GM10248 (cell line): Measurements from ENCODE around the gene RNF157.
A peak's percentile ranks its signal among the peaks of the same experiment; 100 is the strongest.
"Not testable (repeated sequence)": the region's sequence is repeated elsewhere in the genome, so short reads cannot be mapped to it uniquely, and the experiment has no call there.

Experiments
- CTCF ChIA-PET: fragments of 300-600 bp; sonication (Branson Sonifier 250); formaldehyde crosslinking; extraction: SDS; loops from one replicate; lab custom pipeline; 2021; ENCODE audit warnings: antibody characterized with exemption; lab: Yijun Ruan, JAX
- POLR2A ChIA-PET: fragments of 350-650 bp; sonication (Branson Sonifier 250); formaldehyde crosslinking; extraction: SDS; loops from one replicate; lab custom pipeline; 2020; ENCODE audit warnings: antibody characterized with exemption; lab: Yijun Ruan, JAX
- DNase-seq: peaks from one replicate; pipeline ENCODE4 v3.0.0; 2012; ENCODE audit errors: extremely low spot score
- TF ChIP-seq, protein P1 (sequence below): IDR thresholded peaks from 2 replicates; pipeline ENCODE4 v1.5.1; 2012; ENCODE audit warnings: mild to moderate bottlenecking, low read depth; ENCODE audit errors: extremely low read depth, missing control alignments, control extremely low read depth

The RNF157 gene

DNA sequence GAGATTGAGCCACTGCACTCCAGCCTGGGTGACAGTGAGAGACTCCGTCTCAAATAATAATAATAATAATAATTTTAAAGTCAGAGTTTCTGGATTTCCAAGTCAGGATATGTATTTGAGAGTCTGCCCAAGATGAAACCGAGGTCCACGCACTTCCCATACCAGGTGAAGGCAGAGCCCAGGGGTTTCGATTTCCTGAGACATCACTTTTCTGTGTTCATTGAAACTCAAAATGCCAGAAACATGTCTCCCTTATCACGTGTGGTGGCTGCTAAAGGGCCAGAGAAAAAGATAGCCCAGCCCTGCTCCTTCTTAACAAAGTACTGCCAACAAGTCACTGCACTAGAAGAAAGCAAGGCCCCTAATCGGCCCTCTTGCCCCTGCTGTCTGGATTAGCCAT, 9.8 kb upstream of the RNF157 start:
- CTCF ChIA-PET = interaction anchor here (1.5 to 12.9 kb wide), 2 partner anchors 9 to 236 kb away, joined by 3 to 117 read pairs; partner anchors contain the start of gene UBALD2
- POLR2A ChIA-PET = no interaction called here
- TF ChIP-seq, protein P1, sequence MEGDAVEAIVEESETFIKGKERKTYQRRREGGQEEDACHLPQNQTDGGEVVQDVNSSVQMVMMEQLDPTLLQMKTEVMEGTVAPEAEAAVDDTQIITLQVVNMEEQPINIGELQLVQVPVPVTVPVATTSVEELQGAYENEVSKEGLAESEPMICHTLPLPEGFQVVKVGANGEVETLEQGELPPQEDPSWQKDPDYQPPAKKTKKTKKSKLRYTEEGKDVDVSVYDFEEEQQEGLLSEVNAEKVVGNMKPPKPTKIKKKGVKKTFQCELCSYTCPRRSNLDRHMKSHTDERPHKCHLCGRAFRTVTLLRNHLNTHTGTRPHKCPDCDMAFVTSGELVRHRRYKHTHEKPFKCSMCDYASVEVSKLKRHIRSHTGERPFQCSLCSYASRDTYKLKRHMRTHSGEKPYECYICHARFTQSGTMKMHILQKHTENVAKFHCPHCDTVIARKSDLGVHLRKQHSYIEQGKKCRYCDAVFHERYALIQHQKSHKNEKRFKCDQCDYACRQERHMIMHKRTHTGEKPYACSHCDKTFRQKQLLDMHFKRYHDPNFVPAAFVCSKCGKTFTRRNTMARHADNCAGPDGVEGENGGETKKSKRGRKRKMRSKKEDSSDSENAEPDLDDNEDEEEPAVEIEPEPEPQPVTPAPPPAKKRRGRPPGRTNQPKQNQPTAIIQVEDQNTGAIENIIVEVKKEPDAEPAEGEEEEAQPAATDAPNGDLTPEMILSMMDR = no peak
- DNase-seq = no peak

DNA sequence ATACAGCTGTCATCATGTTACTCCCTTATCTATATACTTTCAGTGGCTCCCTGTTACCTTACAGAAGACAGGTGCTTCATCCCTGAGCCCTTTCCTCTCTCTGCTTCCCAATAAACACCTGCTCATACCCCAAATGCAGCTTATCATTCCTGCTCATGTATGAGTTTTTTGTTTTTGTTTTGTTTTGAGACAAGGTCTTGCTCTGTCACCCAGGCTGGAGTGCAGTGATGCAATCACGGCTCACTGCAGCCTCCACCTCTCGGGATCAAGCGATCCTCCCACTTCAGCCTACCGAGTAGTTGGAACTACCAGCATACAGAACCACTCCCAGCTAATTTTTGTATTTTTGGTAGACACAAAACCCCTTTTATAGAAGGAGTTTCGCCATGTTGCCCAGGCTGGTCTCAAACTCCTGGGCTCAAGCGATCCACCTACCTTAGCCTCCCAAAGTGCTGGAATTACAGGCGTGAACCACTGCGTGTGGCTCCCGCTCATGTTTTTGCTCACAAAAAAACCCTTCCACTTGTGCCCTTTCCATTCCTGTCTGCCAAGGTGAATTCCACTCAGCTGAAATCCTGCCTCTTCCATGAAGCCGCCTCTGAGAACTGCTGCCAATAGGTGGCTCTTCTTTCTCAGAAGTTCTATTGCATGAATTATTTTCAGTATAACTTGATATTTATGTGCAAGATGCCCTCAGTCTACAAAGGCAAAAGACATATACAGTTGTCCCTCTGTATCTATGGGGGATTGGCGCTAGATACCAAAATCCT, 7.9 kb upstream of the RNF157 start:
- ChIA-PET CTCF (interaction anchor here (0.7 to 12.9 kb wide), 6 partner anchors 10 to 66 kb away, joined by 3 to 117 read pairs (median 6); partner anchors contain the start of gene UBALD2), POLR2A (no interaction called here)
- TF ChIP-seq, protein P1 = no peak
- DNase-seq = no peak

DNA sequence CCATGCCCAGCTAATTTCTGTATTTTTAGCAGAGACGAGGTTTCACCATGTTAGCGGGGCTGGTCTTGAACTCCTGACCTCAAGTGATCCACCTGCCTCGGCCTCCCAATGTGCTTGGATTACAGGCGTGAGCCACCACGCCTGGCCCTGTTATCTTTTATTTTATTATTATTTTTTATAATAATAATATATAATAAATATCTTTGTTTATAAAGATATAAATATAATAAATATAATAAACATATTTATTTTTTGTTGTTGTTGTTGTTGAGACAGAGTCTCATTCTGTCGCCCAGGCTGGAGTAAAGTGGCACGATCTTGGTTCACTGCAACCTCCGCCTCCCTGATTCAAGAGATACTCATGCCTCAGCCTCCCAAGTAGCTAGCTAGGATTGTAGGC, 7.0 kb upstream of the RNF157 start:
- ChIA-PET CTCF (interaction anchor here (1.3 to 12.9 kb wide), 6 partner anchors 9 to 126 kb away, joined by 4 to 117 read pairs (median 6); partner anchors contain the start of gene UBALD2), POLR2A (interaction anchor here (0.5 to 1.5 kb wide), 3 partner anchors 24 to 184 kb away, joined by 4 to 6 read pairs (median 5); no protein-coding TSS in a partner anchor)
- TF ChIP-seq, protein P1 = no peak
- DNase-seq = no peak

DNA sequence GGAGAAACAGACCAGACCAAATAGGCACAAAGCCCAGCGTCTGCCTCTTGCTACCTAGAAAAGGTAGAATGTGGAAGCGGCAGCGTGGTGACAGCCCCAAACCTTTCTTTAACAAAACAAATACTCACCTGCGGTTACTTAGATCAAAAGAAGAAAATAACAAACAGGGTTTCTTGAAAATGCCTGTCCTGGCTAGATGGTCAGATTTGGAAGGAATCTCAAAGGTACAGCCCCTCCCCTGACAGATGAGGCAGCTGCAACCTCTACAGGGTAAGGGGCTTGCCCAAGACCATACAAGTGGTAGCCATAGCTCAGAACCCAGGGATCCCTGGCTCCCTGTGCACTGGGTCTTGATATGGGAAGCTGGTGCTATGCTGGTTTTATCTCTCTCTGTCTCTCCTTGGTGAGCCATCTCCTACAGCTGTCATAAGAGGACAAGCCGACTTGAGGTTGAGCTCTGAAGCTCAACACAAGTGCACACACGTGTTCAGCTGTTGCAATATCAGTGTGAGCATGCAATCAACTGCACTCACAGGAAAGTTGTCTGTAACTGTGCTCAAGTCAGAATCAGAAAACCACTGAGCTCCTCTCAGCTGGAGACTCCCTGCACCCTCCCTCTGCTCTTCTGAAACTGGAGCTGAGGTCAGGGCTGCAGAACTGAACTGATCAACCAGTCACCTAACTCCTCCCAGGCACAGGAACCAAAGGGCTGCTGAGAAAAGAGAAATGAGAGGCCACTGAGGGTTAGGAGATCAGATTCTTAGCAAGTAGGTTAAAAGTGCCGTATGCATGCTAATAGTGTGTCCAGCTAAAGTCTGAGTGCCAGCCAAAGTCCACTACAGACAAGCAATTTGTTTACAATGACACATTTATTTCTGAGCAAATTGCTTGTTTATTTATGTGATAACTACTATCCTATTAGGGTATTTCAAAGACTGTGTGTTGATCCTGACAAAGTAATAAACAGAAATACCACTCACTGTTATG, 6.1 kb upstream of the RNF157 start:
- peak; percentile 87 for DNase-seq
- CTCF ChIA-PET = interaction anchor here (0.6 to 12.9 kb wide), 10 partner anchors 13 to 125 kb away, joined by 3 to 117 read pairs (median 4); partner anchors contain the start of gene UBALD2
- TF ChIP-seq, protein P1 = no peak
- POLR2A ChIA-PET = interaction anchor here (0.5 to 2.1 kb wide), 9 partner anchors 16 to 466 kb away, joined by 3 to 24 read pairs (median 4); partner anchors contain the start of gene UBALD2

DNA sequence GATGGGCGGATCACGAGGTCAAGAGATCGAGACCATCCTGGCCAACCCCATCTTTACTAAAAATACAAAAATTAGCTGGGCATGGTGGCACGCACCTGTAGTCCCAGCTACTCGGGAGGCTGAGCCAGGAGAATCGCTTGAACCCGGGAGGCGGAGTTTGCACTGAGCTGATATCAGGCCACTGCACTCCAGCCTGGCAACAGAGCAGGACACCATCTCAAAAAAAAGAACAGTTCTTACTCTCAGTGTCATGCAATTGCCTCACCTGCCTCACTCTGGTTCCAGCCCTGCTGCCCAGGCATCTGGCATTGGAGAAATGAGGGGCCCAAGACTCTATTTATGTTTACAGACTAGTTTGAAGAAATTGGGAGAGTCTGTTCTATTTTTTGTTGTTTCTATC, 4.4 kb upstream of the RNF157 start:
- CTCF ChIA-PET = interaction anchor here (1.3 to 12.9 kb wide), 4 partner anchors 15 to 65 kb away, joined by 4 to 117 read pairs (median 8); partner anchors contain the start of gene UBALD2
- DNase-seq, POLR2A ChIA-PET: not testable (repeated sequence)

DNA sequence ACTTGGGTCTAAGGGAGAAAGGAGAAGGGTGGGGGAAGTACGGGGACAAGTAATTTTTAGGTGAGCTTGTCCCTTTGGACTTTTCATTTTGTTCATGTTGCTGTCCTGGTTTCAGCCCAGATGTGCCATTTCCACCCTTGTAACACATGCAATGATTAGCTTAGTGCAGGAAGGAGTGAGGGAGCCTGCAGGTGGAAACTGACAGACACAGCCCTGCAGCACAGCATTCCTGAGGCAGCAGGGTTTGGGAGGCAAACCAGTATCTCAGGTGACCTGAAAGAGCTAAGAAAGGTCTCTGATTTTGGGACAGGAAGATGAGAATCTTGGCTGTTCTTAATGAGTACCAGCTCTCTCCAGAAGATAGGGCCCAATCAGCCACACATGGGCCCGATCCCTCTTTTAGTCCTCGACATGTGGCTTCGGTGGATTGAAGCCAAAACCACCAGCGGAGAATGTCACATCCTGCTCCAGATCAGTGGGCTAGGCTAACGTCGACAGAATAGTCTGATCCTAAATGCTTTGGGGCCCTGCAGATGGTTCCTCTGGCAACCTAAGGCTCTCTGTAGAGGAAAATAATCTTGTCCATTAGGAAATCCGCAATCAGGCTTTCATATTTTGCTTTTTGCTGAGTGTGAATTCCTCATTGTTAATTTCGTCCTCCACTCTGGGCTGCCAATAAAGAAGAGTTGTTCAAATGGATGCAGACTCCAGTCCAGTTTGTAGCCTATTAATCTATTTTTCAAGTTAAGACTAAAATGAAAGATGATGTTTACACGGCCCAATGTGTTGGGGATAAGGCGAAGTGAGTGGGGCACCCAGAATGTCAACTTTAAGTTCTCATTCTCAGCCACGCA, 3.8 kb upstream of the RNF157 start:
- ChIA-PET POLR2A (interaction anchor here (0.8 kb wide), 1 partner anchor 21 kb away, joined by 3 read pairs; the partner anchor contains the start of gene UBALD2), CTCF (interaction anchor here (1.0 to 12.9 kb wide), 5 partner anchors 7 to 123 kb away, joined by 3 to 117 read pairs (median 4); partner anchors contain the start of gene UBALD2)
- no peak for DNase-seq
- TF ChIP-seq, protein P1 = no peak
